Immature natural killer cell (primary cell): ENCODE measurements around the gene B3GALT6. TPM values are rescaled to one million over a fixed set of nuclear protein-coding genes. Genes with fewer than 3 reads are reported as not detected.

Experiments
- DNase-seq, 3 donors: peaks; one replicate each; pipeline ENCODE4 v3.0.0; 2022; ENCODE audit warnings: mixed read lengths in 1 of 3
- H3K27ac Mint-ChIP-seq, 6 donors: one replicate each; pipeline ENCODE4 v1.8.0; 2020; ENCODE audit warnings: mixed read lengths in 6 of 6, mild to moderate bottlenecking in 5 of 6, inconsistent platforms in 4 of 6, moderate library complexity in 3 of 6
- H3K27me3 Mint-ChIP-seq, 3 donors: one replicate each; pipeline ENCODE4 v1.8.0; 2020 to 2021; ENCODE audit warnings: low read depth in 3 of 3, mild to moderate bottlenecking in 3 of 3, mixed read lengths in 3 of 3, moderate library complexity in 3 of 3, inconsistent platforms in 1 of 3
- H3K36me3 Mint-ChIP-seq, 3 donors: one replicate each; pipeline ENCODE4 v1.8.0; 2020; ENCODE audit warnings: mixed read lengths in 3 of 3, inconsistent platforms in 2 of 3, mild to moderate bottlenecking in 2 of 3
- H3K4me1 Mint-ChIP-seq, 2 donors: one replicate each; pipeline ENCODE4 v1.8.0; 2020; ENCODE audit warnings: inconsistent platforms in 2 of 2, mild to moderate bottlenecking in 2 of 2, mixed read lengths in 2 of 2, moderate library complexity in 1 of 2
- H3K4me3 Mint-ChIP-seq, 5 donors: one replicate each; pipeline ENCODE4 v1.8.0; 2020; ENCODE audit warnings: mild to moderate bottlenecking in 5 of 5, mixed read lengths in 5 of 5, inconsistent platforms in 3 of 5, moderate library complexity in 3 of 5
- H3K9me3 Mint-ChIP-seq, 6 donors: one replicate each; pipeline ENCODE4 v1.8.0; 2020; ENCODE audit warnings: mild to moderate bottlenecking in 6 of 6, mixed read lengths in 6 of 6, inconsistent platforms in 4 of 6, moderate library complexity in 3 of 6
- polyA plus RNA-seq, 3 donors: library from polyadenylated mRNA; unstranded; fragments of 300-500 nt; fragmentation: Illumina TruSeq; gene quantifications; one replicate each; pipeline ENCODE4 v1.2.3, GENCODE V29; 2021

Gene B3GALT6
- polyA plus RNA-seq, 3 donors from 2014 or later = 5.3 to 13.9 (median 9.9) TPM

DNA sequence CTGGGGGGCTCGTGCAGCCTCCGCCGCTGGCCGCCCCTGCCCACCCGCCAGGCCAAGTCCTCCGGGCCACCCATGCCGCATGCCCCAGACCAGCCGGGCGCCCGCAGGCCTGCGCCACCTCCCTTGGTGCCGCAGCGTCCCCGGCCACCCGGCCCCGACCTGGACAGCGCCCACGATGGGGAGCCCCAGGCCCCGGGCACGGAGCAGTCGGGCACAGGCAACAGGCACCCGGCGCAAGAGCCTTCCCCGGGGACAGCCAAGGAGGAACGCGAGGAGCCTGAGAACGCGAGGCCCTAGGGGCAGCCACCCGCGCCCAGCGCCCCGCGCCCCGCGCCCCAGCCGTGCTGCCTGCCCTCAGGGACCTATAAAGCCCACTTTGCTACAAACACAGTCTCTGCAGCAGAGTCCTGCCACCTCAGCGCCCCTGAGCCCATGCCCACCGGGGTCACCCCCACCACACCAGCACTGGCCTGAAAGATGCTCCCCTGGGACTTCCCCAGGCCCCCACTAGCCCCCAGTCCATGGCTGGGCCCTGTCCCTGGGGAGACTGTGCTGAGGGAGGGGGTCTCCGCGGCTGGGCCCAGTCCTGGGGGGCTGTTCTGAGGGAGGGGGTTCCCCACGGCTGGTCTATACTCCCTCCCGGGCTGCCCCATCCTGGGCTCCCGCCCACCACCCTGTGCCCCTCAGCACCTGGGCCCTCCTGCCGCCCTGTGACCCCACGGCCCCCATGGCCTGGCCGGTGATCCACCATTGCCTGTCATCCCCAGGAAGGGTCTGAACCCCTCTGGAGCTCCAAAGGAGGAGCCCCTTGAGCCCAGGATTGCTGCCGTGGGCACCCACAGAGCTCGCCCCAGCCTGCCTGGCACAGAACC, 34.2 kb upstream of the B3GALT6 start:
- Mint-ChIP-seq H3K27ac (no peak overlapping the region), H3K9me3 (peaks cover 0 to 11% (median 0%) of the 10 kb centered on the region in 6 donors), H3K27me3 (peaks cover 0 to 3% (median 2%) of the 10 kb centered on the region in 3 donors), H3K4me3 (no peak overlapping the region), H3K36me3 (no peaks in the 10 kb centered on the region), H3K4me1 (peaks cover 10% of the 10 kb centered on the region in 2 donors)
- no peak for DNase-seq

DNA sequence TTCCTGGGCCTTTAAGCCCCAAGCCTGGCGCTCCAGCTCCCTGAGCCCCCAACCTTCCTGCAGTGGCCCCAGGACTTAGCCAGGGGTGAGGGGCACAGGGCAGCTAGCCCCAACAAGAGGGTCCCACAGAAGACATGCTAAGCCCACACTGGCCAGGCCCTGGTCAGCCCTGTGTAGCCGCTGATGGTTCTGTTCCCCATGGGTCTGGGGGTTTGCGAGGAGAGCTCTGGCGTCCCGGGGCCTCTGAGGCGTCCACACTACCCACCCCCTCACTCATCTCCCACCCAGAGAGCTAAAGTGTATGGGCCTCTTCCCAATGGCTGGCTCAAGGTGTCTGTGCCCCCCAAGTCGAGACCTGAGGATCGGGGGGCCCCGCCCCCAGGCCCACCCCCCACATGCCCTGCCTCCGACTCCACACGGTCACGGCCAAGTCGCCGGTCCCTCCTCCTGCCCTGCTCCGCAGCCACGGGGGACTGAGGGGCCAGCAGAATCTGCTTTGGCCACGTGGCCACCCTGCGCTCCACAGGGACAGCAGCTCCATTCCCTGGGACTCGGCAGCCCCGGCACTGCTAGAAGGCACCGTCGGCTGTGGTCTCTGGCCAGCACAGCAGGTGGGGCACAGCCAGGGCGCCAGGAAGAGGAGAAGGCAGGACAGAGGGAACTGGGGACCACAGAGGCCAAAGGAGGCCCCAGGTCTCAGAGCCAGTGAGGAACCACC, 33.5 kb upstream of the B3GALT6 start:
- Mint-ChIP-seq H3K27me3 (peaks cover 0 to 3% (median 2%) of the 10 kb centered on the region in 3 donors), H3K4me1 (peaks cover 10% of the 10 kb centered on the region in 2 donors), H3K27ac (no peak overlapping the region), H3K4me3 (no peak overlapping the region), H3K36me3 (no peaks in the 10 kb centered on the region), H3K9me3 (peaks cover 0 to 11% (median 0%) of the 10 kb centered on the region in 6 donors)
- DNase-seq = no peak

DNA sequence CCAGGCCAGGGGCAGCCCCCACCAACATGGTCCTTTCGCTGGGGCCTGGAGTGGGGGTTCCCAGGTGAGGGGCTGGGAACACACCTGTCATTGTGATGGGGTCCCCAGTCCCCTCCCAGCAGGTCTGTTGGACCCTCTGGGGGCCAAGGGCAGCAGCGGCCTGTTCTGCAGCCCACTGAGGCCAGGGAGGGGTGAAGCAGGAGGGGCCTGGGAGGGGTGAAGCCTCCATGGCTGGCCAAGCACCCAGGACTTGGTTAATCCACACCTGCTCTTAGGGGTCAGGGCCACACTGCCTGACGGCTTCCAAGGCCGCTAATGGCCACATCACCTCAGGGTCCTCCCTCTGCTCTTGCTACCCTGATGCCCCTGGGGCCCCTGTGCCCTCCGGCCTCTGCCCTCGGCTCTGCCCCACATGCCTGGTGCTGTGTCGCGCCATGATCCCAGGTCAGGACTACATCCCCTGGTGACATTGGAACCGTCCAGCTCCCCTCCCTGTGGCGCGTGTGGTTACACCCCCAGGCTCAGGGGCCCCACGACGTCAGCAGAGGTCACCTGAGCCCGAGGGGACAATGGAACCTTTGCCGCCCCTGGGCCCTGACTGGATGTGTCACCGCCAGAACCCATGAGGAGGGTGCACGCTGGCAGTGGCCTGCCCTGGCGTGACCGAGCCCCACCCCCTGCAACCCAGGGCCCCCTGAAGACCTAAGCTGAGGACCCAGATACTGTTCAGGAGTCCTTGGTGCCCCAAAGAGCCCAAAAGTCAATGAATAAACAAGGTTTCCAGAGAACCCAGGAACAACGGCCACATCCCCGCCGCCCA, 32.7 kb upstream of the B3GALT6 start:
- DNase-seq = no peak

DNA sequence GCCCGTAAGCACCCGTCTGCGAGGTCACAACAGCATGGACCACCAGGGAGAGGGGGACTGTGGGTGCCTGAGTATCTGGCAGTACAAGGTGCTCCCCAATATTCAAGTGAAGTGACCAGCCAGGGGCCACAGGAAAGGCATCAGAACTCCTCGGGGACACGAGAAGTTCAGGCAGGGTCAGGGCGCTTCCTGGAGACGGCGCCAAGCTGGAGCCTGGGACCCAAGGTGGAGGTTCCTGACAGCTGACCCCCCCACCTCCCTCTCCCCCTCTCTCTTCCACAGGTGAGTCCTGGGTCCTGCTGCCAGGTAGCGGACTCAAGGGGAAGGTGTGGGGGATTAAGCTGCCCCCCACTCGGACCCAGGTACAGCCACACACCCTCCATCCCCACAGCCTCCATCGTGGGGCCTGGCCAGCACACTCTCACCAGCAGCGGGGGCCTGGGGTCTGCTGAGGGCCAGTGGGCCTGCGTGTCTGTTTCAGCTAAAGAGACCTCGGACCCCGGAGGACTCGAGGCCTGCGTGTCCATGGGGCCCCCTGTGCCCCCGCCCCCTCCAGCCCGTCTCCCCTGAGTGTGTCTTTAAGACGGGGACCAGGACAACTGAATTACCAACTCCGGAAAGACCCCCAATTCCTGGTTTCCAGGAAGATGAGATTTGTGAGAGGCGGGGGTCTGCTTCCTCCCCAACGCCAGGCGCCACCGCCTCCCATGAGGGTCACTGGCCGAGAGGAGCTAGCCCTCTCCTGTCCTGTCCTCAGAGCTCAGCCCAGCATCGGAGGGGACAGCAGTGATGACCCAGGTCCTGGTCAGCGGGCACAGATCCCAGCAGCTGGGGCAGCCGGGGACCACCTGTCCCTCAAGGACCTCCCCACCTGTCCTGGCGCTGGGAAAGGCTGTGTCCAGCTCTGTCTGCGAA, 31.8 kb upstream of the B3GALT6 start:
- Mint-ChIP-seq H3K4me1 (peaks cover 0 to 12% of the 10 kb centered on the region in 2 donors), H3K4me3 (peak overlapping the region; percentile 51 to 70 (median 61)), H3K27ac (peak overlapping the region; percentile 70 to 94 (median 88)), H3K36me3 (no peaks in the 10 kb centered on the region), H3K27me3 (peaks cover 0 to 2% (median 2%) of the 10 kb centered on the region in 3 donors), H3K9me3 (peaks cover 0 to 2% (median 0%) of the 10 kb centered on the region in 6 donors)
- DNase-seq = no peak

More for the DNA sequence above, 32.7 kb upstream of the B3GALT6 start:
- H3K36me3 Mint-ChIP-seq = no peaks in the 10 kb centered on the region
- peaks cover 0 to 11% (median 0%) of the 10 kb centered on the region in 6 donors for H3K9me3 Mint-ChIP-seq
- H3K4me1 Mint-ChIP-seq = peaks cover 6 to 10% of the 10 kb centered on the region in 2 donors
- peak overlapping the region; percentile 68 to 94 (median 88) for H3K27ac Mint-ChIP-seq
- H3K27me3 Mint-ChIP-seq = peaks cover 0 to 3% (median 2%) of the 10 kb centered on the region in 3 donors
- peak overlapping the region; percentile 33 to 61 (median 51) for H3K4me3 Mint-ChIP-seq

DNA sequence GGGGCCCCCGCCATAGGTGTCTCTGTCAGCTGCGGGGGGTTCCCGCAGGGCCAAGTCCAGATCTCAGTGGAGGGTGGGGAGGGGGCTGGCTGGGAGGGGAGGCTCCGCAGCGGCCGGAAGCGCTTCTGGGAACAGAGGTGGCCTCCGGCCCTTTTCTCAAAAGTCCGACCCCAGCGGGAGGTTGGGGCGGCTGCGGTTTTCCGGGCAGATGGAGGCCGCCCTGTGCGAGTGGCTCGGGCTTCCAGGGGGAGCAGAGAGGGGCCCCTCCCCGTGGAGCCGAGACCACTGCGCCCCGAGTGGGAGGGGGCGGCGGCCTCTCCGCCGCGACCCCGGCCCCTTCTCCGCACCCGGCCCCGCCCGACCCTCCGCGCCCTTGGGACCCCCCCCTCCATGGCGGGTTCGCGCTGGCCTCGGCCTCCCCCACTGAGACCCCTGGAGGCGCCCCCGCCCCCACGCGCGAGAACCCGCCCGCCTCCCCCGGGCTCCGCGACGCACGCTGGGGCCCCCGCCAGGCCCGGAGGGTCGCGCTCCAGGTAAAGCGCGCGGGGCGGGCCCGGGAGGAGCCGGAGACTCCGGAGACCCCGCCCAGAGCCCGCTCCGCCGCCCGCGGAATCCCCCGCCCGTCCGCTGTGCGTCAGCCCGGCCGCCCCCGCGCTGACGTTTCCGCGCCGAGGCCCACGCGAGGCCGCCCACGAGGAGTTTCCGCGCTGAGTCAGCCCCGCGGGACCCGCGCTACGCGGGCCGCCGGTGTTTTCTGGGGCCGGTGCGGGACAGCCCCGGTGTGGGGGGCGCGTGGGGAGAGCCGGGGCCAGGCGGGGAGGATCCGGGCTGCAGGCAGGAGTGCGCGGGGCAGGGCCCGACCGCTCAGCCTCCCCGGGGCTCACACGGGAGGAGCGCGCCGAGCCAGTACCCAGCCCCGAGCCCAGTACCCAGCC, 30.9 kb upstream of the B3GALT6 start:
- H3K4me3 Mint-ChIP-seq = peak overlapping the region; percentile 41 to 70 (median 61)
- peak; percentile 88 to 94 (median 89) for DNase-seq

DNA sequence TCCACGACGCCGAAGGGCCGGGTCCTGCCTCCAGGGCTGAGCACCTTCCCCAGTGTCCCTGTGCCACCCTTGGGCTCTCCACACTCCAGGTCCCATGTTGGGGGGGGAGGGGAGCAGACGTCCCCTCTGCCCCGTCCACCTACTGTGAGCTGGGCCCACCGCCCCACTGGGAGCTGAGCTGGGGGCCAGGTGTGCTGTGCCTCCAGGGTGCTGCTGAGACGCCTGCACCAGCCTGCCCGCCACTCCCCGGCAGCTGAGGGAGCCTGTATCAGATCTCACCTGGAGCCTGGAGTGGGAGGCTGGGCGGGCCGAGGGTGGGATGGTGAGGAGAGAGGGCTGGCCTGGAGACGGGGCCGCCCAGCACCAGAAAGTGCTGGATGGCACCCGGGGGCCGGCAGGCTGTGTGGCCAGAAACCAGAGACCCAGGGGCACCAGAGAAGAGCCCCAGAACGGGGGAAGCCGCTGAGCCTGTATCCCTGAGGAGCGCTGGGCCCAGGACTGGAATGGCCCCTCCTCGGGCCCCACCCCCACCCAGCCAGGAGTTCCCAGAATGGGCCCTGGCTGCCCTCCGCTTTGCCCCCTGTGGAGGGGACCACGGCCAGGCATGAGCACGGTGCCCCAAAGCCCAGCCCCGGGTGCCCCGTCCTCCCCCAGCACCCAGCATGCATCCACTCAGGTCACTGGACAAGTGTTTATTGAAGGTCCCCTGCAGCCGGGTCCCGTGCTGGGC, 29.0 kb upstream of the B3GALT6 start:
- peak overlapping the region in 2 of 6 donors; percentile 51 to 84 for H3K27ac Mint-ChIP-seq
- H3K9me3 Mint-ChIP-seq = no peaks in the 10 kb centered on the region
- no peak overlapping the region for H3K4me3 Mint-ChIP-seq
- peaks cover 0 to 10% (median 5%) of the 10 kb centered on the region in 3 donors for H3K27me3 Mint-ChIP-seq
- DNase-seq = no peak
- no peaks in the 10 kb centered on the region for H3K36me3 Mint-ChIP-seq
- peaks cover 4 to 26% of the 10 kb centered on the region in 2 donors for H3K4me1 Mint-ChIP-seq

More for the DNA sequence above, 30.9 kb upstream of the B3GALT6 start:
- H3K9me3 Mint-ChIP-seq = no peaks in the 10 kb centered on the region
- H3K4me1 Mint-ChIP-seq = peaks cover 0 to 16% of the 10 kb centered on the region in 2 donors
- H3K27me3 Mint-ChIP-seq = peaks cover 0 to 2% (median 1%) of the 10 kb centered on the region in 3 donors
- peak overlapping the region; percentile 53 to 94 (median 80) for H3K27ac Mint-ChIP-seq
- H3K36me3 Mint-ChIP-seq = no peaks in the 10 kb centered on the region

DNA sequence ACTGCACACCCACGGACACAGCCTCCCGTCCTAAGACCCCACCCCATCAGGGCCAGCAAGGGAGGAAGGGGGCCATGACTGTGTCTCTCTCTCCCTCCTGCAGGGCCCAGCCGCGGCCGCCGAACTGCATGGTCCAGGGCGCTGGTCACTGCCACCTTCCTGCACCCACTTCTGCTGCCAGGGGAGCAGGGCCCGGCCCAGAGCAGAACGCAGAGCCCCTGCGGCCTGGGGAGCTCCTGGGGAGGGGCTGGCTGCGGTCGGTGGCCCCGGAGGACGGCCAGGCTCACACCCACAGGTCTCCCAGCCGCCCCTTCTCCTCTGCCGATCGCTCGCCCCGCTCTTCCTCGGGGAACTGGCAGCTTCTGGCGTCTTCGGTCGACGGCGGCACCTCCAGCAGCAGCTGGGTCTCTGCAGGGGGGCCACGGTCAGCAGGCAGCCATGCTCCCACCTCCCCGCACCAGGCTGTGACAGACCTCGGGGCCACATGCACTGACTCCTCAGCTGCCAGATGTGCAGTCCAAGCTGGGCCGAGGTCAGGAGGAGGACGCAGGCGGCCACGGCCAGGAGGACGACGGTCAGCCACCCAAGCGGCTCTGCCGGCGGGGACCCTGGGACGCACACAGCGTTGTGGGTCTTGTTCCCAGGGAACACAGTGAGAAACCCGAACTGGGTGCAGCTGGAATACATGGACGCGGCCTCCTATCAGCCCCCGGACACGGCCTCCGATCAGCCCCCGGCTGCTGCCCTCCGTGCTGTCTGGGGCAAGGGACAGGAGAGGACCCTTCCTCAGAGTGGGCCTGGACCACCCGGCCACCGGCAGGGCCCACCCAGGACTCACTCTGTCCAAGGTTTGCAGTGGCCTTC, 28.2 kb upstream of the B3GALT6 start:
- Mint-ChIP-seq H3K36me3 (no peaks in the 10 kb centered on the region), H3K9me3 (no peaks in the 10 kb centered on the region), H3K4me3 (peak overlapping the region in 1 of 5 donors; percentile 33)

DNA sequence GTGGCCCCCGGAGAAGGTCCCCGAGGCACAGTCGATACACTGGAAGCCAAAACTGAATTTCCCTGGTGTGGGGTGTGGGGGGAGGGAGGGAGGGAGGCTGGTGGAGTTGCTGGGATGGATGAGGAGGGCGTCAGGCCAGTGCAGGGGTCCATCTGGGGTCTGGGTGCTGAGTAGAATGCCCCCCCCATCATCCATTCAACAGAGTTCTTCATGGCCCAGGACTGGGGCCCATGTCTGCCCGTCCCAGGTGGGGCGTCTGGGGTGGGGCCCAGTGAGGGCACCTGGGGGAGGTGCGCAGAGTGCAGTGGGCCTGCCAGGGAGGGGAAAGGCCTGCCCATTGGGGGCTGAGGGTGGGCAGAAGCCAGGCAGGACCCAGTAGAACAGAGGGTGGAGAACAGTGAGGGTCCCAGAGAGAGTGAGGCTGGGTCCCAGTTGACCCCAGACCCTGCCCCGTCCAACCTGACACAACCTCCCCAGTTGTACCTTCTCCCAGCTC, 27.6 kb upstream of the B3GALT6 start:
- Mint-ChIP-seq H3K36me3 (no peaks in the 10 kb centered on the region), H3K27ac (peak overlapping the region in 3 of 6 donors; percentile 10 to 67 (median 62)), H3K4me1 (peaks cover 16 to 37% of the 10 kb centered on the region in 2 donors), H3K27me3 (peaks cover 3 to 14% (median 14%) of the 10 kb centered on the region in 3 donors), H3K9me3 (no peaks in the 10 kb centered on the region), H3K4me3 (peak overlapping the region in 3 of 5 donors; percentile 18 to 59 (median 33))
- no peak for DNase-seq

More for the DNA sequence above, 28.2 kb upstream of the B3GALT6 start:
- Mint-ChIP-seq H3K4me1 (peaks cover 12 to 32% of the 10 kb centered on the region in 2 donors), H3K27ac (peak overlapping the region in 2 of 6 donors; percentile 10 to 62), H3K27me3 (peaks cover under 1 to 14% (median 12%) of the 10 kb centered on the region in 3 donors)
- DNase-seq = no peak

DNA sequence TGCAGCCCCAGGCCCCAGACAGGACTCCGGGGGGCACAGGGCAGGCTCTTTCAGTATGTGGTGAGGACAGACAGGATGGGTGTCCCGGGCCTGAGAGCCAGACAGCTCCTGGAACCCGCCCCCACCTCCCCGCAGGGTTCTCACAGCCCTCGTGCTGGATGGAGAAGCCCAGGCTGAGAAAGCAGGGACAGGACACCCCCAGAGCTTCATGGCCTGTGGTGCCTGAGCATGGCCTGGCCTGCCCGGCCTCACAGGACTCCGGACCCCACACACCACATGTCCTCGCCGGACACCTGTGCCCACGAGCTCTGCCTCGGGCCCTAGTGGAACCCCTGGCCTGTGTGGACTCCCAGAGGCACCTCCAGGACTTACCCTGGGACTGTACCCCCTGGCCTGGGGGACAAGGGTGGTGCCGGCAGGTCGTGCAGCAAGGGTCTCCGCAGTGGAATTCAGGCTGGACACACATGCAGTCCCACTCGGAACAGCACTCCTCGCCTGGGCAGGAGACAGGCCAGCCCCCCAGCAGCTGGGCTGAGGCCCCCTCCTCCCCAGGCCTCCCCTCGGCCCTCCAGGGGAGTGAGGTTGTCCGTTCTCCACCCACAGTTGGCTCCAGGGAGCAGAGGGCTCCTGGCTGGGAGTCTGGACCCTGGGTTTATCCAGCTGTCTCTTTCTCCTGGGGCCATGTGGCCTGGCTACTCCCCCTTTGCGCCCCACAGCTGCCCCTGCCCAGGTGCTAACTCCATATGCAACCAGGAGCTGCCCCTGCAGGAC, 26.9 kb upstream of the B3GALT6 start:
- Mint-ChIP-seq H3K4me1 (peaks cover 16 to 37% of the 10 kb centered on the region in 2 donors), H3K9me3 (no peaks in the 10 kb centered on the region), H3K36me3 (no peaks in the 10 kb centered on the region), H3K4me3 (peak overlapping the region; percentile 59 to 69 (median 65)), H3K27me3 (peaks cover 3 to 18% (median 14%) of the 10 kb centered on the region in 3 donors), H3K27ac (peak overlapping the region in 3 of 6 donors; percentile 40 to 67 (median 53))
- DNase-seq = no peak
